HG03521 (cell line): Measurements from ENCODE around the gene SUPT16H.
A peak's percentile ranks its signal among the peaks of the same experiment; 100 is the strongest.

Experiments
- ATAC-seq: cut with Tn5 transposase; IDR thresholded peaks from one replicate; pipeline ENCODE4 v1.9.1; 2021; ENCODE audit warnings: mild to moderate bottlenecking, moderate library complexity; ENCODE audit not compliant: unreplicated experiment

Gene SUPT16H

GRCh38 chr14:21369949-21370679, 13.7 kb downstream of the SUPT16H start:
- ATAC-seq = no peak

- no peak for ATAC-seq
Observed at GRCh38 chr14:21367582-21368144, 16.2 kb downstream of the SUPT16H start.

- ATAC-seq = no peak
Observed at GRCh38 chr14:21356511-21356910, 27.3 kb downstream of the SUPT16H start.

GRCh38 chr14:21352587-21352986, 31.2 kb downstream of the SUPT16H start:
- no peak for ATAC-seq

- no peak for ATAC-seq
Observed at GRCh38 chr14:21350539-21350938, 33.3 kb downstream of the SUPT16H start.

- ATAC-seq = no peak
Observed at GRCh38 chr14:21347201-21347600, 36.6 kb downstream of the SUPT16H start.

GRCh38 chr14:21346532-21347135, 37.2 kb downstream of the SUPT16H start:
- ATAC-seq = no peak

GRCh38 chr14:21343035-21343794, 40.6 kb downstream of the SUPT16H start:
- no peak for ATAC-seq

GRCh38 chr14:21334202-21334906, 49.5 kb downstream of the SUPT16H start:
- no peak for ATAC-seq

GRCh38 chr14:21332950-21333349, 50.9 kb downstream of the SUPT16H start:
- ATAC-seq = no peak

- no peak for ATAC-seq
Observed at GRCh38 chr14:21326972-21327371, 56.8 kb downstream of the SUPT16H start.

GRCh38 chr14:21322716-21323115, 61.1 kb downstream of the SUPT16H start:
- no peak for ATAC-seq

- ATAC-seq = no peak
Observed at GRCh38 chr14:21320913-21321312, 62.9 kb downstream of the SUPT16H start.

- no peak for ATAC-seq
Observed at GRCh38 chr14:21317398-21317797, 66.4 kb downstream of the SUPT16H start.

- no peak for ATAC-seq
Observed at GRCh38 chr14:21313512-21313911, 70.3 kb downstream of the SUPT16H start.

- no peak for ATAC-seq
Observed at GRCh38 chr14:21311614-21312013, 72.2 kb downstream of the SUPT16H start.

GRCh38 chr14:21309956-21310355, 73.9 kb downstream of the SUPT16H start:
- ATAC-seq = no peak

GRCh38 chr14:21309238-21309636, 74.6 kb downstream of the SUPT16H start:
- ATAC-seq = no peak

GRCh38 chr14:21308479-21309237, 75.2 kb downstream of the SUPT16H start:
- peak; percentile 67 for ATAC-seq

GRCh38 chr14:21308132-21308478, 75.7 kb downstream of the SUPT16H start:
- no peak for ATAC-seq
